Right lobe of liver (tissue), 6 donors: ENCODE results near the gene ABCB8. TPM values are rescaled to one million over a fixed set of nuclear protein-coding genes. Genes with fewer than 3 reads are reported as not detected.

Experiments used
- ATAC-seq, 4 donors: fragments of 200-7000 bp; cut with Tn5 transposase; one replicate each; pipeline ENCODE4 v1.9.1; 2020; ENCODE audit warnings: mild to moderate bottlenecking in 4 of 4, moderate library complexity in 4 of 4
- DNase-seq, 3 donors: peaks; one replicate each; pipeline ENCODE4 v3.0.0-alpha.2; 2020
- H3K27ac ChIP-seq, 3 donors: fragments of 200-600 bp; one replicate each; pipeline ENCODE4 v1.8.0; 2022
- H3K27me3 ChIP-seq, 2 donors: fragments of 200-600 bp; one replicate each; pipeline ENCODE4 v1.8.0; 2022
- H3K36me3 ChIP-seq, 4 donors: fragments of 200-600 bp; sonication (generic) in 1 of 4; one replicate each; pipeline versions ENCODE4 v1.5.1 to v1.8.0; 2017 to 2022; ENCODE audit warnings: control low read depth in 1 of 4
- H3K4me1 ChIP-seq, 4 donors: fragments of 200-600 bp; sonication (generic) in 1 of 4; one replicate each; pipeline versions ENCODE4 v1.5.1 to v1.8.0; 2017 to 2022; ENCODE audit warnings: control low read depth in 1 of 4
- H3K4me3 ChIP-seq, 3 donors: fragments of 200-600 bp; one replicate each; pipeline ENCODE4 v1.8.0; 2022
- H3K9me3 ChIP-seq, 4 donors: fragments of 200-600 bp; sonication (generic) in 1 of 4; one replicate each; pipeline versions ENCODE4 v1.5.1 to v1.8.0; 2017 to 2022; ENCODE audit warnings: control low read depth in 1 of 4
- CTCF ChIP-seq, 4 donors: fragments of 200-600 bp in 3 of 4; fragments of 450-650 bp in 1 of 4; IDR thresholded peaks; one replicate each; pipeline versions ENCODE4 v1.5.1 to v1.8.0; 2016 to 2022; ENCODE audit warnings: antibody characterized with exemption in 4 of 4, mild to moderate bottlenecking in 2 of 4
- POLR2A ChIP-seq: fragments of 450-650 bp; IDR thresholded peaks from one replicate; pipeline ENCODE4 v1.6.1; 2017; ENCODE audit warnings: antibody characterized with exemption, mild to moderate bottlenecking
- WGBS: methylation state at CpG from one replicate; pipeline ENCODE4 v1.1.6; 2018; ENCODE audit warnings: low coverage, low lambda C conversion rate; ENCODE audit not compliant: insufficient coverage; ENCODE audit errors: missing lambda C conversion rate; 5-methylcytosine and 5-hydroxymethylcytosine counted together
- intact Hi-C, 2 donors: fragments of 100-400 bp; cut with DNase I; formaldehyde crosslinking; loops; one replicate each; pipeline versions ENCODE4 v1.11.2 to v1.14.1; 2022
- total RNA-seq, 6 experiments: library from RNA; depleted of rRNA in 2 of 6; stranded (reverse); fragments of >200 nt in 2 of 6; fragmentation: NEBNext Ultra II Directional in 3 of 6; extraction: Animal tissue kit (Norgen Biotek cat#: 25700) in 3 of 6; gene quantifications; one replicate each; pipeline versions ENCODE4 v1.1.0 to v1.2.4, GENCODE V29; 2016 to 2023
- donor health status: DM: no; HTN: yes; CAD: no.
- donor health status: DM: no; HTN: no; CAD: no.
- donor health status: DM: no; HTN: no; CAD: no.
- donor health status: DM: no; HTN: yes; CAD: no.
- donor health status: DM: no; HTN: yes; CAD: no.

The ABCB8 gene
- total RNA-seq, 6 experiments from 2014 or later: 22.3 to 33.8 (median 26.8) TPM

GRCh38 chr7:151095123-151095797 lies 67.0 kb downstream of the ABCB8 start:
- Histone ChIP-seq H3K27me3 (no peaks in the 10 kb centered on the region), H3K4me3 (no peak overlapping the region), H3K27ac (no peak overlapping the region), H3K4me1 (peaks cover 0 to 8% (median 0%) of the 10 kb centered on the region in 4 donors), H3K36me3 (no peaks in the 10 kb centered on the region), H3K9me3 (no peaks in the 10 kb centered on the region)
- 64% methylated on average over 9 of the region's 10 CpGs for WGBS
- ATAC-seq (peak in 2 of 4 donors; percentile 17), DNase-seq (no peak)
- no peak for TF ChIP-seq CTCF (IDR thresholded peaks at IDR 0.05)
- TF ChIP-seq POLR2A: no peak
- intact Hi-C loops: no loop called here

- H3K36me3 ChIP-seq: no peaks in the 10 kb centered on the region
- ATAC-seq (no peak), DNase-seq (no peak)
- intact Hi-C loops: no loop called here
- H3K27me3 ChIP-seq: no peaks in the 10 kb centered on the region
- TF ChIP-seq CTCF (IDR thresholded peaks at IDR 0.05) (no peak), POLR2A (no peak)
- no peak overlapping the region for H3K4me3 ChIP-seq
- WGBS: 76% methylated on average over 5 of the region's 17 CpGs
- H3K9me3 ChIP-seq: no peaks in the 10 kb centered on the region
- H3K4me1 ChIP-seq: peaks cover 0 to 6% (median 0%) of the 10 kb centered on the region in 4 donors
- H3K27ac ChIP-seq: no peak overlapping the region
These were observed 67.7 kb downstream of the ABCB8 start for GRCh38 chr7:151095828-151096475.

Other genes starting within 250 kb of the ABCB8 start
- 1,000 to 10,000 TPM in 1 of 6 experiments, 100 to 1,000 TPM in 5; 711 to 1,315 (median 795) TPM for gene TMEM176B, start 228.1 kb upstream of the ABCB8 start, total RNA-seq
- gene TMEM176A, start 227.7 kb upstream of the ABCB8 start, total RNA-seq: 1,000 to 10,000 TPM in 1 of 6 experiments, 100 to 1,000 TPM in 5; 441 to 1,033 (median 702) TPM
- gene AOC1, start 175.9 kb upstream of the ABCB8 start, total RNA-seq: 10 to 100 TPM in 1 of 6 experiments, 1 to 10 TPM in 2, not detected in 3; 2.2 to 17.5 (median 9.4) TPM
- gene KCNH2, start 50.1 kb upstream of the ABCB8 start, total RNA-seq: under 1 TPM in 5 of 6 experiments, not detected in 1; 0.11 to 0.69 (median 0.18) TPM
- 1 to 10 TPM; 2.4 to 9.2 (median 5.0) TPM for gene NOS3, start 37.4 kb upstream of the ABCB8 start, total RNA-seq
- under 1 TPM in 1 of 6 experiments, not detected in 5; 0.40 TPM for gene ATG9B, start 4.0 kb upstream of the ABCB8 start, total RNA-seq
- gene ASIC3, start 20.1 kb downstream of the ABCB8 start, total RNA-seq: 1 to 10 TPM in 5 of 6 experiments, under 1 TPM in 1; 0.53 to 1.2 (median 1.2) TPM
- 1 to 10 TPM; 5.0 to 9.6 (median 6.1) TPM for gene CDK5, start 29.4 kb downstream of the ABCB8 start, total RNA-seq
- gene SLC4A2, start 31.1 kb downstream of the ABCB8 start, total RNA-seq: 100 to 1,000 TPM in 4 of 6 experiments, 10 to 100 TPM in 2; 74.0 to 140 (median 106) TPM
- 10 to 100 TPM; 33.4 to 48.8 (median 43.9) TPM for gene FASTK, start 52.4 kb downstream of the ABCB8 start, total RNA-seq
- gene TMUB1, start 55.0 kb downstream of the ABCB8 start, total RNA-seq: 10 to 100 TPM; 27.7 to 63.1 (median 41.8) TPM
- gene AGAP3, start 58.0 kb downstream of the ABCB8 start, total RNA-seq: 10 to 100 TPM; 36.3 to 44.3 (median 39.5) TPM
- not detected for gene GBX1, start 139.2 kb downstream of the ABCB8 start, total RNA-seq
- gene ASB10, start 158.8 kb downstream of the ABCB8 start, total RNA-seq: not detected
- not detected for gene H2BK1, start 182.0 kb downstream of the ABCB8 start, total RNA-seq
- gene ABCF2, start 198.8 kb downstream of the ABCB8 start, total RNA-seq: 10 to 100 TPM in 4 of 6 experiments, 1 to 10 TPM in 2; 7.3 to 22.3 (median 11.4) TPM
- gene CHPF2, start 204.0 kb downstream of the ABCB8 start, total RNA-seq: 10 to 100 TPM; 11.9 to 20.7 (median 17.7) TPM
- 1 to 10 TPM; 2.4 to 7.3 (median 2.7) TPM for gene SMARCD3, start 220.2 kb downstream of the ABCB8 start, total RNA-seq